Activated CD4-positive, CD25-positive, alpha-beta regulatory T cell (primary cell): ENCODE results near the gene ZNF500.

Source experiments
- DNase-seq, 4 experiments: peaks; one replicate each; lab custom pipeline; 2025; lab: John Stamatoyannopoulos, UW

ZNF500 gene

GRCh38 chr16:4772351-4772750, 5.4 kb upstream of the ZNF500 start:
- DNase-seq = no peak

DNA sequence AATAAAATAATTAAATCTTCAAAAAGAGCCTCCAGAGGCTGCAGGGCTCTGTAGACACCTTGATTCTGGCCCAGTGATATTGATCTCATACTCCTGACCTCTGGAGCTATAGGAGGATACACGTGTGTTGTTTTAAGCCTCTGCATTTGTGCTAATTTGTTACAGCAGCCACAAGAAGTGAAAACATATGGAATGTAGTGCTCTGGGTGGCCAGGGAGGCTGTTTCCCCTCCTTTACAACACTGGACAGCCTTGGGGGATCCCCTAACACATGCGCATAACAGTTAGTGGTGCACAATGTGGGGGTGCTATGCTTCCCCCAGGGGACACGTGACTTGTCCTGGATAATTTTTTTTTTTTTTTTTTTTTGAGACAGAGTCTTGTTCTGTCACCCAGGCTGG, 4.7 kb upstream of the ZNF500 start:
- no peak for DNase-seq

- no peak for DNase-seq
These were observed 2.3 kb upstream of the ZNF500 start for GRCh38 chr16:4769306-4769638.

DNA sequence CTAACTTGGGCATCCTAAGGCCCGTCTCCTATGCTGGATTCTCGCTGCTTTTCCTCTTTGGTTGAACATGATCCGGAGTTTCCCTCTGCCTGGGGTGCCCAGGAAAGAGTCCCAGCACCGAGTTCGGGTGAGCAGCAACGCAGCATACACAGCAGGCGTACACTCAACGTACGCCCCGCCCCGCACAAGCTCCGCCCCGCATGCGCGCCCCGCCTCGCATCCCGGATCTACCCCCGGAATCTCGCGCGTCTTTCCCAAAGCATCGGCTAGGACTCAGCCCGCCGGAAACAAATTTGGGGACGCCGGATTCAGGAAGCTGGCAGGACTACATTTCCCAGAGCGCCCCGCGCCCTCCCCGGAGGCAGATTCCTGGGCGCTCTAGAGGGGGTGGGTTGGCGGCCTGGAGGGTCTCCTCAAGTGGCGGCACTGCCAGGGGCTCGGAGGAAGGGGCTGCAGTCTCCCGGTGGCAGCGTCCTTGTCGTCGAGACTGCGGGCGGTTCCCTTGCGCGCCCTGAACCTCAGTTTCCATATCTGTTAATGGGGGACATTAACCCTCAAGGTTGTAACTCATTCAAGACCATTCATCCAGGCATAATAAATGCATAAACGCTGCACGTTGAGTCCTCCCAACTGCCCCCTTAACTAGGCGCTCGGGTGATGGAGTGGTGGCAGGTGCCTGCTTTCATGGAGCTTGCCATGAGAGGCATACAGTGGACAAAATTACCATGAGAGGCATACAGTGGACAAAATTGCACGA, 1.8 kb upstream of the ZNF500 start:
- peak; percentile 48 to 73 (median 57) for DNase-seq

DNA sequence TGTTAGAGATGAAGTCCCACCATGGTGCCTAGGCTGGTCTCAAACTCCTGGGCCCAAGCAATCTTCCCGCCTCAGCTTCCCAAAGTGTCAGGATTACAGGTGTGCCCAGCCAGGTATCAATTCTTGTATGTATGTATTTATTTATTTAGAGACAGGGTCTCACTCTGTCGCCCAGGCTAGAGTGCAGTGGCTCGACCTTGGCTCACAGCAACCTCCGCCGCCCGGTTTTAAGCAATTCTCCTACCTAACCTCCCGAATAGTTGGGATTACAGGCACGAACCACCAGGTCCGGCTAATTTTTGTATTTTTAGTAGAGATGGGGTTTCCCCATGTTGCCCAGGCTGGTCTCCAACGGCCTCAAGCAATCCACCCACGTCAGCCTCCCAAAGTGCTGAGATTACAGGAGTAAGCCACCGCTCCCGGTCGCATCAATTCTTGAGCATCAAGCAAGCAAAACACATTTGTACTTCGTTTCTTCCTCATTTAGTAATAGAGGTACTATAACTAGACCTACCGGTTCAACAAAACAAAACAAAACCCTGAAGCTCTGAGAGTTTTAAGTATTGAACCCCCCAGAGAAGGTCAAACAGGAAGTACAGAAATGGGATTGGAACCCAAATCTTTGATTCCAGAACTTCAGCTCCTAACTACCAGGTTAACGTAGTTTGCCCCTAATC, 1.0 kb upstream of the ZNF500 start:
- DNase-seq = no peak

GRCh38 chr16:4765511-4766474, 1.2 kb downstream of the ZNF500 start:
- no peak for DNase-seq

- DNase-seq = no peak
These were observed 3.2 kb downstream of the ZNF500 start for GRCh38 chr16:4763791-4764190.

GRCh38 chr16:4762205-4762604, 4.8 kb downstream of the ZNF500 start:
- DNase-seq = no peak

- no peak for DNase-seq
These were observed 6.6 kb downstream of the ZNF500 start for GRCh38 chr16:4760221-4760910.

- no peak for DNase-seq
These were observed 11.3 kb downstream of the ZNF500 start for GRCh38 chr16:4755687-4756086.

DNA sequence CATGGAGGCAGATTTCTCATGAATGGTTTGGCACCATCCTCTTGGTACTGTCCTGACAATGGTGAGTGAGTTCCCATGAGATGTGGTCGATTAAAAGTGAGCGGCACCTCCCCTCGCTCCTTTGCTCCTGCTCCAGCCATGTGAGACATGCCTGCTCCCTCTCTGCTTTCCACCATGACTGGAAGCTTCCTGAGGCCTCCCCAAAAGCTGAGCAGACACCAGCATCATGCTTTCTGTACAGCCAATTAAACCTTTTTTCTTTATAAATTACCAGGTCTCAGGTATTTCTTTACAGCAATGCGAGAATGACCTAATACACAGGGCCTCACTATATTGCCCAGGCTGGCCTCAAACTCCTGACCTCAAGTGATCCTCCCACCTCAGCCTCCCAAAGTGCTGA, 12.1 kb downstream of the ZNF500 start:
- no peak for DNase-seq

DNA sequence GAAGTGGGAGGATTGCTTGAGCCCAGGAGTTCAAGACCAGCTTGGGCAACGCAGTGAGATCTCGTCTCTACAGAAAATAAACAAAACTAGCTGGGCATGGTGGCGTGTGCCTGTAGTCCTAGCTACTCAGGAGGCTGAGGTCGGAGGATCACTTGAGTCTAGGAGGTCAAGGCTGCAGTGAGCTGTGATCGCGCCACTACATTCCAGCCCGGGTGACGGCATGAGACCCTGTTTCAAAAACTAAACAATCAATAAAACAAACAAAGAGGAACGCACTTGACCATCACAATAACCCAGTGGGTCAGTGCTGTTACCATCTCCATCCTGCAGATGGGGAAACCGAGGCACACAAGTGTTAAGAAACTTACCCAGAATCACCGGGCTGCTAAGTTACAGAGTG, 13.7 kb downstream of the ZNF500 start:
- no peak for DNase-seq

DNA sequence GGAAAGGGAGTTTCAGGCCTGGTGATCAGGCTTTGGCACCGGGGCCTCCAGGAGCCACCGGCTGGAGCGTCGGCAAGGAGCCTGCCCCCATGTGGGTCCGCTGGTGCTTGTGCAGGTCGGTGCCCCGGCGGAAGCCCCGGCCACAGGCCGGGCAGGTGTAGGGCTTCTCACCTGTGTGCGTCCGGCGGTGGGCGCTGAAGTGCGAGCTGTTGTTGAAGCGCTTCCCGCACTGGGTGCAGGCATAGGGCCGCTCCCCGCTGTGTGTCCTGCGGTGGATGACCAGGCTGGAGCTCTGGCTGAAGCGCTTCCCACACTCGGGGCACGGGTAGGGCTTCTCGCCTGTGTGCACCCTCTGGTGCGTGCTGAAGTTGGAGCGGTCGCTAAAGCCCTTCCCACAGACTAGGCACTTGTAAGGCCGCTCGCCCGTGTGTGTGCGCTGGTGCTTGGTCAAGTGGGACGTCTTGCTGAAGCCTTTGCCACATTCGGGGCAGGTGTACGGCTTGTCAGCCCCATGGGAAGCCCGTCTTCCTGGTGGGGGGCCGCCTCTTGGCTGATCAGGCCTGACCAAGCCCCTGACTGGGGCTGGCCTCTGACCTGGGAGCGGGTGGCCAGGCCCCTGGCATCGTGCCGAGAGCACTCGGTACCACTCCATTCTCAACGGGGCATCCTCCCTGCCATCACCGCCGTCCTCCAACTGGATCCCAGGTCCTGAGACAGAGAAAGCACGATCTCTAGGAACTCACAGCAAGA, 14.4 kb downstream of the ZNF500 start:
- DNase-seq = no peak

DNA sequence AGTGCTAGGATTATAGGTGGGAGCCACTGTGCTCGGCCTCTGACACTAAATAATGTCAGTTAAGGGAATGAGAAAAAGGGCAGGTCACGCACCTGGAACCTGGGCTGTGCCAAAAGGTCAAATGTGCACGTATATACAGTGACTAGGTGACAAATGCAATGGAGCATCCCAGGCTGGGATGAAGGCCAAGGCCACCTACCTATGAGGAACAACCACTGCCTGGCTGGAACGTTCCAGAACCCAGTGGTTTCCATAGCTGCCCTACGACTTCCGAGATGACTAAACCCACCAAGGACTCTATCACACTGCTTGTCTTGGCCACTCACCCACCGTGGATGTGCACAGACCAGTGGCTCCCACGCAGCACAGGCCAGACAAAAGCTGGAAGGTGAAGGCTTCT, 16.1 kb downstream of the ZNF500 start:
- DNase-seq = no peak

DNA sequence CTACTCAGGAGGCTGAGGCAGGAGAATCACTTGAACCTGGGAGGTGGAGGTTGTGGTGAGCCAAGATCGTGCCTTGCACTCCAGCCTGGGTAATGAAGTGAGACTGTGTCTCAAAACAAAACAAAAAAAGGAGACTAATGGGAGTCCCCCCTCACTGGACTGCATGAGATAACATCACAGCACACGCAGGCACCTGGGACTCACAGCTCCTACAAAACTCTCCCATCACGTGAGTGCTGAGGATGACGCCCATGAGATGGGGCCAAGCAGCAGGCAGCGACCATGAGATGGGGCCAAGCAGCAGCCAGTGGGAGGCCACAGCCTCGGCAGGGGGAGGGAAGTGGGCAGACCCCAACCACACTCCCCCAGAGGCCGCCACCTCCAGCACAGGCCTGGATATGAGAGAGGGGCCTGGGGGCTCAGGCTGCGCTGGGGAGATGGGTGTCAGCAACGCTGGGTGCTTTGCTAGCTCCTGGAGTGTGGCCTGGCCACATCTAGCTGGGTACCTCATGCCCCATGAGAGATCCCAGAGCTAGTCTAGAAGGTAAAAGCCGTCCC, 17.2 kb downstream of the ZNF500 start:
- no peak for DNase-seq

DNA sequence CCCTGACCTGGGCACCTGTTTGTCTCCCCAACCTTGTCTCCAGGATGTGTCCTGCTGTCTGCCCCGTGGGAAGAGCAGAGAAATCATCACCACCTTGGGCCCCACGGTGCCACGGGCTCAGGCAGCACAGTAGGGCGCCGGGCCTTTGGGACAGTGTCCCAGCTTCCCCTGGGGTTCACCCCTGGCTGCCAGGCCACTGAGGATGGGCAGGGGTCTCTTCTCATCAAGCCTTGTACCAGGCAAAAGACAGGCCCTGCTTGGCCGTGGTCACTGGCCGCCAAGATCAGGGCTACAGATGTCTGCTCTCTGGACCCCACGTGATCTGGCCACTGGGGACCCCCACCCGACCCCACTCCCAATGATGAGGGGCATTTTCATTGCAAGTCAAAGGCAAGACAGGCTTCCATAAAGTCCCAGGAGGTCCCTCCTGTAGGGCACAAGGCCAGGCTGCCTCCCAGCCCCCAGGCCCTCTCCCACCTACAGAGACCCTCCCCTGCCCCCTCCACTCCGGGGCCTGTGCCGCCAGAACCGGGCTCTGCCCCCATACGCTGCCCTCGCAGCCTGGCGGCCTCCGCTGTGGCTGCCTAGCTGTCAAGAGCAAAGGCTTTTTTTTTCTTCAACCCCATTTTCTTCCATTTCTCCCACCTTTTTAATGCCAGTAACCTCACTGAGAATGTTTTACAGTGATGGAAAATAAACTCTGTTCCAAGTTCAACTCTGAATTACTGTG, 18.1 kb downstream of the ZNF500 start:
- DNase-seq = no peak

- no peak for DNase-seq
These were observed 18.9 kb downstream of the ZNF500 start for GRCh38 chr16:4747906-4748681.

DNA sequence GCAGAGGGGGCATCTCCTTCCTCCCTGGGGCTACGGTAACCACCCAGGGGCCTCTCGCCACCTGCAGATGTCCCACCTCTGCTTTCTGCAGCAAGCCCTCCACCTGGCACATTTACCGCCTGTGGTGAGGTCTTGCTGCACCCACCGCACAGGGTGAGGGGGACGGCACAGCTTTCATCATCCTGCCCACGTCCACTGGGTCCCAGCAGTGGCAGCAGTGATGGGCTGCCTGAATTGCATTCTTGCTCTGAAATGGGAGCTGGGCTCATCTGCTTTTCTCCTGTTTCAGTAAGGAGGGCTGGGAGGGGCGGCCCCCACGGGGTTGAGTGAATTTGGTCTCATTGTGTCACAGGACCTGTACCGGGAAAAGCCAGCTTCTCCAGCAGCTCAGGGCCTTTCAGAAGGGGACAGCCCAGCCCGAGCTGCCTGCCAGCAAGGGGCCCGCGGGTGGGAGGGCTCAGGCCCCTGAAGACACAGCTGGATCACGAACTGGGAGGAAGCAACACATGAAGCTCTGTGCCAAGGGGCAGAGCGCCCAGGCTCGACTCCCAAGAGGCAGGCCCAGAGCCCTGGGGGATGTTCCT, 19.9 kb downstream of the ZNF500 start:
- DNase-seq = no peak

DNA sequence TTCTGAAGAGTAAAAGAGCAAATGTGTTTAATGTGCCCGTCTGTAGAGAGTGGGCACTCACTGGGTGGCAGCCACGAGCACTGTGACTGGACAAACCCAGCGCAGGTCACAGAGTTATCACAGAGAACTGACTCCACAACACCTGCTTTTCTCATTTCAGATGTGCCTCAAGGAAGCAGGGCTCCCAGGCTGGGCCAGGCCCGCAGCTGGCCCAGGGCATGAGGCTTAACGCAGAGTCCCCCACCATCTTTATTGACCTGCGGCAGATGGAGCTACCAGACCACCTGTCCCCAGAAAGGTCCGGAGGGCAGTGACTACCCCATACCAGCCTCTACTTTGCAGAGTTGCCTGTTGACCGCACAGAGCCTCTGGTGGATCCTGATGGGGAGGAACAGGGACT, 20.7 kb downstream of the ZNF500 start:
- no peak for DNase-seq
